Nephron (organoid): Measurements from ENCODE around the gene ALDH9A1.
"Not testable (repeated sequence)": the region's sequence is repeated elsewhere in the genome, so short reads cannot be mapped to it uniquely, and the experiment has no call there.

Experiments used
- H3K27ac Mint-ChIP-seq, 3 experiments: 2 replicates each; pipeline ENCODE4 v1.8.0; 2020; ENCODE audit warnings: mixed read lengths in 3 of 3, mild to moderate bottlenecking in 2 of 3, moderate library complexity in 1 of 3
- H3K27me3 Mint-ChIP-seq: 2 replicates; pipeline ENCODE4 v1.8.0; 2021; ENCODE audit warnings: low read depth, mild to moderate bottlenecking, moderate library complexity, mixed read lengths
- H3K36me3 Mint-ChIP-seq: 2 replicates; pipeline ENCODE4 v1.8.0; 2020; ENCODE audit warnings: low read depth, mixed read lengths
- H3K4me1 Mint-ChIP-seq: 2 replicates; pipeline ENCODE4 v1.8.0; 2020; ENCODE audit warnings: mixed read lengths
- H3K4me3 Mint-ChIP-seq, 3 experiments: 2 replicates each; pipeline ENCODE4 v1.8.0; 2020; ENCODE audit warnings: mild to moderate bottlenecking in 3 of 3, mixed read lengths in 3 of 3, moderate library complexity in 2 of 3
- H3K9me3 Mint-ChIP-seq: 2 replicates; pipeline ENCODE4 v1.8.0; 2020; ENCODE audit warnings: mixed read lengths
- TF ChIP-seq, protein P1 (sequence below), 3 experiments: fragments of 200-600 bp; sonication (generic); IDR thresholded peaks; one replicate each; pipeline ENCODE4 v1.5.0; 2021; ENCODE audit warnings: antibody characterized with exemption in 3 of 3; ENCODE audit not compliant: unreplicated experiment in 3 of 3

The ALDH9A1 gene

DNA sequence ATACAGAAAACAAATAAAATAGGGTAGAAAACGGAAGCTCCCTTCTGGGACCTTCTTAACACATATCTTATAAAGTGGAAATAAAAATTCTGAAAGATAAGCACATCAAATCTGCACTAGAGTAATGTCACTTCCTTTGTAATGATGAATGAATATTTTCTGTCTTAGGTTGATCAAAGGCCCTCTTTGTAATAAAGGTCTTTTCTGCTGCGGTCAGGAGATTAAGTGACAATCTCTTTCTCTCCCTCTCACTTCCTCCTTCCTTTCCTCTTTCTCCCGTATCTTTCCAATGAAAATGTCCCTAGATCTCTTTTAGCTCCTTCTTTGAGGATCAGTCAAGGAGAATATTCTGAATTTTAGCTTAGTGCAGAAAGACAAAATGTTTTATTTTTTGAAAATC is 36.5 kb upstream of the ALDH9A1 start:
- TF ChIP-seq, protein P1, sequence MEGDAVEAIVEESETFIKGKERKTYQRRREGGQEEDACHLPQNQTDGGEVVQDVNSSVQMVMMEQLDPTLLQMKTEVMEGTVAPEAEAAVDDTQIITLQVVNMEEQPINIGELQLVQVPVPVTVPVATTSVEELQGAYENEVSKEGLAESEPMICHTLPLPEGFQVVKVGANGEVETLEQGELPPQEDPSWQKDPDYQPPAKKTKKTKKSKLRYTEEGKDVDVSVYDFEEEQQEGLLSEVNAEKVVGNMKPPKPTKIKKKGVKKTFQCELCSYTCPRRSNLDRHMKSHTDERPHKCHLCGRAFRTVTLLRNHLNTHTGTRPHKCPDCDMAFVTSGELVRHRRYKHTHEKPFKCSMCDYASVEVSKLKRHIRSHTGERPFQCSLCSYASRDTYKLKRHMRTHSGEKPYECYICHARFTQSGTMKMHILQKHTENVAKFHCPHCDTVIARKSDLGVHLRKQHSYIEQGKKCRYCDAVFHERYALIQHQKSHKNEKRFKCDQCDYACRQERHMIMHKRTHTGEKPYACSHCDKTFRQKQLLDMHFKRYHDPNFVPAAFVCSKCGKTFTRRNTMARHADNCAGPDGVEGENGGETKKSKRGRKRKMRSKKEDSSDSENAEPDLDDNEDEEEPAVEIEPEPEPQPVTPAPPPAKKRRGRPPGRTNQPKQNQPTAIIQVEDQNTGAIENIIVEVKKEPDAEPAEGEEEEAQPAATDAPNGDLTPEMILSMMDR (IDR thresholded peaks at IDR 0.05; ENCODE audit: unreplicated experiment in 3 of 3) = no peak
- peaks cover 34% of the 10 kb centered on the region for H3K36me3 Mint-ChIP-seq
- H3K27ac Mint-ChIP-seq = no peak overlapping the region
- H3K4me3 Mint-ChIP-seq = no peak overlapping the region
- H3K4me1 Mint-ChIP-seq = no peaks in the 10 kb centered on the region
- H3K9me3 Mint-ChIP-seq = no peaks in the 10 kb centered on the region
- H3K27me3 Mint-ChIP-seq = no peaks in the 10 kb centered on the region

DNA sequence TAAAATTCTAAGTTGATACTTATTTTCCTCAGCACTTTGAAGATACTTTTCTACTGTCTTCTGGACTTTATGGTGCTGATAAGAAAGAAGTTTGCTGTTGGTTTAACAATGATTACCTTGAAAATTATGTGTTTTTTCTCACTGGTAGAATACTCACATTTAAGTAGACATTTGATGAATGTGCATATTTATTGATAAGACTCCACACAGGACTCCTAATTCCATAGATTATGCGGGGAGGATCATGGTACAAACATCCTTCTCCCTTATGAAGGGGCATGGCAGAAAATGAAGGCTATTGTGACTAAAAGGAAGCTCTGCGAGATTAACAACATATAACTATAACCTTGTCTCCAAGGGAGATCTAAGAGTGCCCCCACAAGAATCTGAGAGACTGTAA is 28.5 kb upstream of the ALDH9A1 start:
- TF ChIP-seq, protein P1 (IDR thresholded peaks at IDR 0.05; ENCODE audit: unreplicated experiment in 3 of 3) = no peak
- Mint-ChIP-seq H3K27ac (no peak overlapping the region), H3K27me3 (no peaks in the 10 kb centered on the region), H3K36me3 (peaks cover 22% of the 10 kb centered on the region), H3K9me3 (no peaks in the 10 kb centered on the region), H3K4me1 (peaks cover 9% of the 10 kb centered on the region), H3K4me3 (no peak overlapping the region)

DNA sequence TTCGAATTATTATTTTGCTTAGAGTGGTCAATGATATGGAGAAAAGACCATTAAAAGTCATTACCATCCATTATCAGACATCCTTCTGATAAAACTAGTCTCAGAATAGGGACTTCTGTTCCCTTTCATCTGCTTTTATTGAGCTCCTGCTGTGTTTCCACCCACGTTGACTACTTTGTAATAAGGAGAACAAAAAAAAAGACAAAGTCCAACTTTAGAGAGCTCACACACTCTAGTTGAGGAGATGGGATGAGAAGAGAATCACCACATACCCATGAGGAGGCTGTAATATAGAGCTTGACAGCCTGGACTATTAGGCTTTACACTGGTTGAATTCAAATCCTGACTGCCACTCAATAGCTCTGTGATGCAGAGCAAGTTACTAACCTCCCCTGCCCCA is 27.8 kb upstream of the ALDH9A1 start:
- Mint-ChIP-seq H3K27ac (no peak overlapping the region), H3K4me1 (peaks cover 9% of the 10 kb centered on the region), H3K4me3 (no peak overlapping the region), H3K36me3 (peaks cover 22% of the 10 kb centered on the region), H3K27me3 (no peaks in the 10 kb centered on the region), H3K9me3 (no peaks in the 10 kb centered on the region)
- TF ChIP-seq, protein P1 (IDR thresholded peaks at IDR 0.05; ENCODE audit: unreplicated experiment in 3 of 3) = no peak

DNA sequence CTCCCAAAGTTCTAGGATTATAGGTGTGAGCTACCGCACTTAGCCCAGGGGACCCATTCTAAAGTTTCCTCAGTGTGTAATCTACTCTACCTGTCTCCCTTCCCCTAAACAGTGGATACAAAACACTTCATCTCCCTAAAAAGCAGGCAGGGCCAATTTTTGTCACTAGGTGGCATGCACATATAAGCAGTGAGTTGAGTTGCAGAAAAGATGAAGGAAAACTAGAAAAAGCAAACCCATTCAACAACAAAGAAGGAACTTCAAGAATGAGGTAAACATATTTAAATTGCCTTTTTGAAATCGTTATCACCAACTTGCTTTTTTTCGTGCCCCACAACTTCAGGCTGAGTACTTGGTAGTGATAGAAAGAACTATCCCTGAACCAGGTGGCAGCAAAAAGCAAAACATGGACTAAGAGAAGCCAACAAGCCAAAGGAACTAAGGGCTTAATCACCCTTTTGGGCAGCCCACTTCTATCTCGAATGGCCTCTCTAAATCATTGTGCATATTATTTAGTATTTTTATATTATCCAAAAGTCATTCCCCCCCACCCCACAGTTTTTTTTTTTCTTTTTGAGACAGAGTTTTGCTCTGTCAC is 19.7 kb upstream of the ALDH9A1 start:
- TF ChIP-seq, protein P1 (IDR thresholded peaks at IDR 0.05; ENCODE audit: unreplicated experiment in 3 of 3) = peak; percentile 54 to 65 (median 58)
- Mint-ChIP-seq H3K27me3 (peaks cover 4% of the 10 kb centered on the region), H3K27ac (no peak overlapping the region), H3K4me1 (no peaks in the 10 kb centered on the region), H3K4me3 (no peak overlapping the region), H3K9me3 (no peaks in the 10 kb centered on the region), H3K36me3 (no peaks in the 10 kb centered on the region)

DNA sequence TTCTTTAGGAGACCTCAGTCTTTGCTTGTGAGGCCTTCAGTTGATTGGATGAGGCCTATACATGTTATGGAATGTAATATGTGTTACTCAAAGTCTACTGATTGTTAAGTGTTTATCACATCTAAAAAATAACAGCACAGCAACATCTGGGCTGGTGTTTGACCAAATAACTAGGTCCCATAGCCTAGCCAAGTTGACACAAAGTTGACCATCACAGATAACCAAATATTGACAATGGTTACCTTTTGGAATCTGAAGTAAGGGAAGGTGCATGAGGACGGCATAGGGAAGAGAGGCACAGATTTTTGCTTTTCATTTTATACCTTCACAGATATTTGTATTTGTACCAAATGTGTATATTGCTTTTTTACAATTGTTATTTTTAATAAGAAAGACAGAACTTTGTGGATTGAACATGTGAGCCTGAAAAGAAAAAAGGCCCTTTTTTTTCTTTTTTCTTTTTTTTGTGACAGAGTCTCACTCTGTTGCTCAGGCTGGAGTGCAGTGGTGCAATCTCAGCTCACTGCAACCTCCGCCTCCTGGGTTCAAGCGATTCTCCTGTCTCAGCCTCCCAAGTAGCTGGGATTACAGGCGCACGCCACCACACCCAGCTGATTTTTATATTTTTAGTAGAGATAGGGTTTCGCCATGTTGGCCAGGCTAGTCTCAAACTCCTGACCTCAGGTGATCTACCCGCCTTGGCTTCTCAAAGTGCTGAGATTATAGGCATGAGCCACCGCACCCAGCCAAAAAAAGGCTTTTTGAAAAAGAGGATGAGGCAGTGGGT is 18.1 kb upstream of the ALDH9A1 start:
- H3K4me3 Mint-ChIP-seq, H3K4me1 Mint-ChIP-seq, H3K27me3 Mint-ChIP-seq, H3K36me3 Mint-ChIP-seq, H3K9me3 Mint-ChIP-seq, H3K27ac Mint-ChIP-seq: not testable (repeated sequence)

DNA sequence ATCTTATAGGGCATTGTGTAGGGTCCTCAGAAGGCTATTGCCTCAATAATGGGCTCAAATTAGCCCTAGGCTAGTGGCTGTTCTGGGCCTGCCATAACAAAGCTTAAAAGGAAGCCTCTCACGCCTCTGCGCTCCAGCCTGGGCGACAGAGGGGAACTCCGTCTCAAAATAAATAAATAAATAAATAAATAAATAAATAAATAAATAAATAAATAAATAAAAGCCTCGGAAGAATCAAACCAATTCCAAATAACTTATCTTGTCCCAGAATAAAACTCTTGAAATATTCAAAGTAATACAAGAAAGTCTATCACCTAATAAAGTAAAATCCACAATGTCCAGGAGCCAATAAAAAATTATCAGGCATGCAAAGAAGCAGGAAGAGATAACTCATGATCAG is 14.4 kb upstream of the ALDH9A1 start:
- no peaks in the 10 kb centered on the region for H3K4me1 Mint-ChIP-seq
- H3K27me3 Mint-ChIP-seq = peaks cover 12% of the 10 kb centered on the region
- TF ChIP-seq, protein P1 (IDR thresholded peaks at IDR 0.05; ENCODE audit: unreplicated experiment in 3 of 3) = no peak
- H3K9me3 Mint-ChIP-seq = peaks cover 3% of the 10 kb centered on the region
- H3K36me3 Mint-ChIP-seq = no peaks in the 10 kb centered on the region
- H3K27ac Mint-ChIP-seq = no peak overlapping the region
- H3K4me3 Mint-ChIP-seq = no peak overlapping the region
